IMR-90 (cell line): ENCODE measurements around the gene SRRM3.

ENCODE experiments used
- CEBPB ChIP-seq: IDR thresholded peaks from 2 replicates; pipeline ENCODE4 v1.6.1; 2012; ENCODE audit warnings: low read depth, low read length, improper control_type of control experiment
- CTCF ChIP-seq: conservative IDR thresholded peaks from 2 replicates; pipeline ENCODE4 v1.5.1; 2012; ENCODE audit warnings: mild to moderate bottlenecking, low read depth, low read length, improper control_type of control experiment
- FOS ChIP-seq: fragments of 150-350 bp; IDR thresholded peaks from 2 replicates; pipeline ENCODE4 v1.6.1; 2016; ENCODE audit warnings: low read depth, low read length
- MAFK ChIP-seq: IDR thresholded peaks from 2 replicates; pipeline ENCODE4 v1.6.1; 2012; ENCODE audit warnings: low read depth, low read length, improper control_type of control experiment
- MXI1 ChIP-seq: IDR thresholded peaks from 2 replicates; pipeline ENCODE4 v1.6.1; 2012; ENCODE audit warnings: low read depth, mild to moderate bottlenecking, low read length, moderate library complexity, borderline replicate concordance
- NFE2L2 ChIP-seq: fragments of 150-350 bp; IDR thresholded peaks from 2 replicates; pipeline ENCODE4 v1.6.1; 2016; ENCODE audit warnings: low read depth, mild to moderate bottlenecking, low read length
- POLR2A ChIP-seq: IDR thresholded peaks from 2 replicates; pipeline ENCODE4 v1.6.1; 2012; ENCODE audit warnings: mild to moderate bottlenecking, low read depth, low read length
- SMC3 ChIP-seq: fragments of 150-350 bp; IDR thresholded peaks from 2 replicates; pipeline ENCODE4 v1.6.1; 2016; ENCODE audit warnings: low read depth, mild to moderate bottlenecking, antibody characterized with exemption, low read length, moderate library complexity
- USF2 ChIP-seq: fragments of 150-350 bp; IDR thresholded peaks from 2 replicates; pipeline ENCODE4 v1.6.1; 2017; ENCODE audit warnings: mild to moderate bottlenecking, antibody characterized with exemption, low read length, low read depth

GRCh38 chr7:76334320-76334967 is 132.7 kb downstream of the SRRM3 start:
- TF ChIP-seq CTCF = no peak
- no peak for TF ChIP-seq SMC3
- TF ChIP-seq POLR2A = no peak
- no peak for TF ChIP-seq CEBPB
- no peak for TF ChIP-seq USF2
- TF ChIP-seq NFE2L2 = no peak
- no peak for TF ChIP-seq MXI1
- TF ChIP-seq FOS = no peak
- no peak for TF ChIP-seq MAFK
